ENCODE measurements around the gene NGLY1.

NGLY1 gene

GRCh38 chr3:25783661-25784512 is 644 bp upstream of the NGLY1 start:
- peak; percentile 30 for DNase-seq

GRCh38 chr3:25782636-25782937 is 656 bp downstream of the NGLY1 start:
- DNase-seq, result no peak

- DNase-seq, result no peak
Measured at GRCh38 chr3:25781758-25782594, 1.3 kb downstream of the NGLY1 start.

GRCh38 chr3:25781145-25781757 is 2.0 kb downstream of the NGLY1 start:
- no peak for DNase-seq

- DNase-seq, result no peak
Measured at GRCh38 chr3:25780618-25781017, 2.6 kb downstream of the NGLY1 start.

GRCh38 chr3:25775936-25776335 is 7.3 kb downstream of the NGLY1 start:
- no peak for DNase-seq

GRCh38 chr3:25768851-25769250 is 14.4 kb downstream of the NGLY1 start:
- DNase-seq, result no peak

- DNase-seq, result no peak
Measured at GRCh38 chr3:25751725-25752124, 31.5 kb downstream of the NGLY1 start.

- DNase-seq, result no peak
Measured at GRCh38 chr3:25751048-25751447, 32.2 kb downstream of the NGLY1 start.

- DNase-seq, result no peak
Measured at GRCh38 chr3:25749031-25749581, 34.1 kb downstream of the NGLY1 start.

GRCh38 chr3:25748189-25748588 is 35.1 kb downstream of the NGLY1 start:
- DNase-seq, result no peak

- no peak for DNase-seq
Measured at GRCh38 chr3:25747033-25747432, 36.2 kb downstream of the NGLY1 start.

GRCh38 chr3:25744470-25744869 is 38.8 kb downstream of the NGLY1 start:
- DNase-seq, result no peak

- no peak for DNase-seq
Measured at GRCh38 chr3:25728101-25728500, 55.1 kb downstream of the NGLY1 start.

- DNase-seq, result no peak
Measured at GRCh38 chr3:25727316-25727715, 55.9 kb downstream of the NGLY1 start.

- DNase-seq, result no peak
Measured at GRCh38 chr3:25725810-25726209, 57.4 kb downstream of the NGLY1 start.

GRCh38 chr3:25724948-25725645 is 58.1 kb downstream of the NGLY1 start:
- DNase-seq, result no peak

- no peak for DNase-seq
Measured at GRCh38 chr3:25723802-25724201, 59.4 kb downstream of the NGLY1 start.

- no peak for DNase-seq
Measured at GRCh38 chr3:25719321-25719720, 63.9 kb downstream of the NGLY1 start.

GRCh38 chr3:25713341-25713985 is 69.8 kb downstream of the NGLY1 start:
- DNase-seq, result no peak

GRCh38 chr3:25711090-25711489 is 72.2 kb downstream of the NGLY1 start:
- DNase-seq, result no peak

- no peak for DNase-seq
Measured at GRCh38 chr3:25708036-25708435, 75.2 kb downstream of the NGLY1 start.

All from NCI-H1105 (cell line).